GM12864 (cell line): ENCODE data around the gene MSLN.

ENCODE experiments used
- DNase-seq: peaks from one replicate; pipeline ENCODE4 v3.0.0-alpha.2; 2011; ENCODE audit warnings: low read depth
- H3K4me3 ChIP-seq: 2 replicates; pipeline ENCODE4 v1.5.1; 2011; ENCODE audit warnings: mild to moderate bottlenecking, low read depth, low read length, control low read depth
- CTCF ChIP-seq: IDR thresholded peaks from 2 replicates; pipeline ENCODE4 v1.5.1; 2011; ENCODE audit warnings: low read depth, mild to moderate bottlenecking, moderate library complexity, low read length, control low read depth, inconsistent platforms; ENCODE audit errors: missing control alignments

MSLN gene

GRCh38 chr16:763369-764183 lies 3.0 kb downstream of the MSLN start:
- no peak for TF ChIP-seq CTCF
- DNase-seq, result no peak
- H3K4me3 ChIP-seq, result no peak overlapping the region

- no peak for DNase-seq
- no peak overlapping the region for H3K4me3 ChIP-seq
- no peak for TF ChIP-seq CTCF
Measured at GRCh38 chr16:764184-764750, 3.7 kb downstream of the MSLN start.

GRCh38 chr16:764848-765487 lies 4.4 kb downstream of the MSLN start:
- no peak for TF ChIP-seq CTCF
- H3K4me3 ChIP-seq, result no peak overlapping the region
- no peak for DNase-seq

GRCh38 chr16:765488-765865 lies 4.9 kb downstream of the MSLN start:
- H3K4me3 ChIP-seq, result no peak overlapping the region
- no peak for TF ChIP-seq CTCF
- DNase-seq, result no peak

GRCh38 chr16:766008-766819 lies 5.7 kb downstream of the MSLN start:
- H3K4me3 ChIP-seq, result no peak overlapping the region
- DNase-seq, result no peak
- no peak for TF ChIP-seq CTCF

GRCh38 chr16:766820-767640 lies 6.5 kb downstream of the MSLN start:
- TF ChIP-seq CTCF, result no peak
- no peak for DNase-seq
- no peak overlapping the region for H3K4me3 ChIP-seq
